ENCODE measurements around the gene CARS2.
"Not testable (repeated sequence)": the region's sequence is repeated elsewhere in the genome, so short reads cannot be mapped to it uniquely, and the experiment has no call there.

Gene CARS2

GRCh38 chr13:110705356-110705825 lies 525 bp downstream of the CARS2 start:
- DNase-seq, result no peak

GRCh38 chr13:110702591-110703526 lies 3.1 kb downstream of the CARS2 start:
- DNase-seq, result no peak

- DNase-seq, result no peak
These were observed 3.8 kb downstream of the CARS2 start for GRCh38 chr13:110702089-110702488.

- not testable (repeated sequence) for DNase-seq
These were observed 4.9 kb downstream of the CARS2 start for GRCh38 chr13:110701061-110701460.

- no peak for DNase-seq
These were observed 5.3 kb downstream of the CARS2 start for GRCh38 chr13:110700641-110701040.

GRCh38 chr13:110700186-110700585 lies 5.7 kb downstream of the CARS2 start:
- no peak for DNase-seq

DNA sequence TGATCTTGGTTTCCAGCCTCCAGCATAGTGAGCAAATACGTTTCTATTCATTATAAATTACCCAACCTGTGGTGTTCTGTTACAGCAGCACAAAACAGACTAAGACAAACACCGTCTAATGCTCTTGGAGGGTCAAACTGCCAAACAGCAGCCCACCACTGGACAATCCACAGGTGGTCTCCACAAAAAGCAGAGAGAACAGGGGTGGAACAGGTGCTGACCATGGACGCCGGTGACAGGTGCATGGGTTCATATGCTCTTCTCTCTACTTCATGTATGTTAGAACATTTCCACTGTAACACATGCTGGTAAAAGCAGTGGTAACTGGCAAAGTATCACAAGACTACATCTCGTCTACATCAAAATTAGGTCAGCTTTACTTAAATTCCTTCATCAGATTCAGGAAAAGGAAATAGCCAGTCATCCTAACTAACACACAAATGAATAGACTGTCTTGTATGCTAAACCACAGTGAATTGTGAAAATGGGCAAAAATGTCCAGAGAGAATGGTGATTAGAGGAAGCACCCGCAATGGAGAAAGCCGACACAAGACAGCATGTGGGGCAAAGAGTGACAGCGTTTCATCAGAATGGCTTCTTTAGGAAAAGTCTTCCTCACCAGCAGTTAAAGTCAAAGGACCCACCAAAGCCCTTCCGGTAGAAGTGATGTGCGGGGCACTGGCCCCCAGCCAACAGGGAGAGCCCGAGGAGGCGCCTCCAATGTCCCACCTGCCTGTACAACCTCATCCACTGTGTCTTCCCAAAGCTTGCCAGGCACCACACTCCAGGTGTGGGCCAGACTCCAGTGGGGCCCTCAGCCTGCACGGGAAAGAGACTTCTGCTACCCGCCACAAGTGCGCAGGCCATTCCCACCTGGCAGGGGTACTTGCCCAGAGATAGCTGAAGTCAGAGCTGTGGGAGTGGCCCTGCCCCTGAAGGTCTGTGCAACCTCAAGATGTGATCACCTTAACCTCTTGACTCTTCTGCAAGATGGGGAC lies 6.5 kb downstream of the CARS2 start:
- no peak for DNase-seq

GRCh38 chr13:110698689-110699088 lies 7.2 kb downstream of the CARS2 start:
- DNase-seq, result no peak

GRCh38 chr13:110697842-110698241 lies 8.1 kb downstream of the CARS2 start:
- no peak for DNase-seq

- no peak for DNase-seq
These were observed 9.1 kb downstream of the CARS2 start for GRCh38 chr13:110696776-110697175.

- DNase-seq, result not testable (repeated sequence)
These were observed 10.1 kb downstream of the CARS2 start for GRCh38 chr13:110695774-110696173.

- no peak for DNase-seq
These were observed 15.4 kb downstream of the CARS2 start for GRCh38 chr13:110690516-110690915.

GRCh38 chr13:110689711-110690110 lies 16.2 kb downstream of the CARS2 start:
- DNase-seq, result no peak

DNA sequence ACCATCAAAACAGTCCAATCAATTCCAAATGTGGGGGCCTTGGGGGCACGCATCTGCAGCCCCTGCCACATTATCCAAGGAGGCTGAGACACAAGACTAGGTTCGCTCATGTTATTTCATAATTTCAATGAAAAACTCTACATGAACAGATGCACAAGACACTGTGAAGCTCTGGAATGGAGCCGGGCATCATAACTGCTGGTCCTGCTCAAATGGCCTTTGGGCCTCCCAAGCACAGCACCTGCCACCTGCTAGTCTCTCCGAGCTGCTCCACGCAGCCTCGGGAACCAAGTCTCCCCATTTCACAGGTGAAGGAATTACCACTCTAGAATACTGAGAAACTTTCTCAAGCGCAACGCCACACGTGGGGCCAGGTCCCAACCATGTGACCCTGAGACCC lies 16.9 kb downstream of the CARS2 start:
- DNase-seq, result no peak

DNA sequence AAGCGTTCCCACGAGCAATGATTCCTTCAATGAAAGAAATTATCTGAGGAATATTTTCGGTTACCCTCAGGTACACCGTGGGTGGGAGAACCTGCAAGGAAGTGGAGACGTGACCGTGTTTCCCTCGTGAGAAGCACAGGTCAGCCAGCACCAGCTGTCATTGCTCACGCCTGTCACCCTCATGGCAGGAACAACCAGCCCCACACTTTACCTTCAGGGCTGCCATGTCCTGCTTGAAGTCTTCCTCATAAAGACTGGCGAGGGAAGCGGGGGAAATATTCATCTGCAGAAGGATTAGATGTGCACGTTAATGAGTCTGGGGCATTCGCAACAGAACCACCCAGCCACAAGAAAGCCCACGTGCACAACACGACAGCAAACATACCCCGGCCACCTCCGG lies 18.2 kb downstream of the CARS2 start:
- DNase-seq, result no peak

DNA sequence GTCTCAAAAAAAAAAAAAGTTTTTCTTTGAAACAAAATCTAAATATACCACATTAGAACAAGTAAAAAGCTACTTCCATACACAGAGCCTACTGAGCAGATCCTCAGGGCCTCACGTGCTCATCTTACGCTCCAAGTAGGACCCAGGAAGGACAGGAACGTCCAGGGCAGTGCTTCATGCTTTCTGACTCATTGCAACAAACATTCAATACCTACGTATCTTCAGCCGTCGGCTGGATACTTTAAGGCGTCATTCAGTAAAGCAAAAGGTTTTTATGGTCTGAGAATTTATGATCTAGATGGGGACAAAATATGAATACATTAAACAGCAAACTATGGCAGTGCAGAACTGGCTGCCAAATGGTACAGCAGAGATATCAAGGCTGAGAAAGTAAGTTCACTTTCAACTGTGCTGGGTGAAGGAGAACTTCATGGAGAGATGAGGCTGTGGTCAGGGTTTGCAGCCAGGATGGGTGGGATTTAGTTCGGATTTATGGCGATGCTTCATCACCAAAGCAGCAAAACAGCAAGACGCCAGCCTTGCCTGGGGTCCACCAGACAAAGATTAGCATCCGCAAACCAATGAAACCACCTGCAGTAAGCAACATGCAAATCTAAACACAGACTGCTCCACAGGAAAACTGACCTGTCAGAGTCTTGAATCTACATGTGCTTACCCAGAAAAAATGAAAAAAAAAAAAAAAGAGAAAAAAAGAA lies 20.5 kb downstream of the CARS2 start:
- no peak for DNase-seq

GRCh38 chr13:110684388-110685056 lies 21.4 kb downstream of the CARS2 start:
- DNase-seq, result no peak

- no peak for DNase-seq
These were observed 22.0 kb downstream of the CARS2 start for GRCh38 chr13:110683921-110684320.

DNA sequence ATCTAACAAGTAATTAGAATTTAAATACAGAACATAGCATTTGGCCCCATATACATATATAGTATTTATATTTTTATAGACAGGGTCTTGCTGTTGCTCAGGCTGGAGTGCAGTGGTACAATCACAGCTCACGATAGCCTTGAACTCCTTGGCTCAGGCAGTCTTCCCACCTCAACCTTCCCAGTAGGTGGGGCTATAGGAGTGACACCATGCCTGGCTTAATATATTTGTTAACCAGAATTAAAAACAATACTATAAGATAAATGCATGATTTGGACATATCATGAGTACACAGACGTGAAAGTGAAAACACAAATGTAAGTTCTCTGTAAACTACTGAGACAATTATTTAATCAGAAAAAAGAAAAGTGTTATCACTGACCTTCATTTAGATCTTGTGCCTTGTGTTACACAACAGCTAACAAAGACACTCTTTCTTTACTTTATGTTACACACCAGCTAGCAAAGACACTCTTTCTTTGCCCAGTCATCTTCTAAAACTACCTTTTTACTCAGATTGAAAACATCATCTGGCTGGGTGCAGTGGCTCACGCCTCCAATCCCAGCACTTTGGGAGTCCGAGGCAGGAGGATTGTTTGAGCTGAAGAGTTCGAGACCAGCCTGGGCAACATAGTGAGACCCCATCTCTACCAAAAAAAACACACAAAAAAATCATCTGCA lies 22.6 kb downstream of the CARS2 start:
- DNase-seq, result no peak

GRCh38 chr13:110682746-110683145 lies 23.2 kb downstream of the CARS2 start:
- no peak for DNase-seq

DNA sequence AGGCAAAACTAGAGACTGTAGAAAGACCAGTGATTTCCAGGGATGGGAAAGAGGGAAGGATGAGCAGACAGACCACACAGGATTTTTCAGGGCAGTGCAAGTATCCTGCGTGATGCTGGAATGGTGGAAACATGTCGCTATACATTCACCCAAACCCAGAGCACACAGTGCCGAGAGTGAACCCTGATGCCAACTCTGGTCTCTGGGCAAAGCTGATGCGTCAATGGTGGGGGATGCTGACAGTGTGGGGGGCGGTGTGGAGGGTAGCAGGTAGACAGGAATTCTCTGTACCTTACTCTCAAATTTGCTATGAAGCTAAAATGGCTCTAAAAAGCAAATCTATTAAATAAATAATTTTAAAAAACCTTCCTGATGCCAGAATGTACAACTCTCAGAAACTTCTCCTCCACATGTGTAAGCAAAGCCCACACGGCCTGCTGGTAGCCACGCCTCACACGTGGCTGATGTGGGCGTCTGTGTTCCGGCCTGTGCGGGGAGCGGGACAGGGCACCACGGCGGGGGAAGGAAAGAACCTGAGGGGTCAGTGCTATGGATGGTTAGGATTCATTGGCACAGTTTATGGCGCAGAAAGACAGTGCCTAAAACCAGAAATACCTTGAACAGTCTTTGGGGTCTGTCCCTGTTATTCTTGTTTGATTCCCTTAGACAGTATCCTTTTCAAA lies 23.9 kb downstream of the CARS2 start:
- no peak for DNase-seq

Data from activated gamma-delta T cell treated with Interleukin-2 at 50 U/mL for 16 hours (primary cell).